Neural cell (in vitro differentiated cells): ENCODE measurements around the gene POLD4.

Experiments used
- CTCF ChIP-seq: fragments of 450-650 bp; IDR thresholded peaks from 2 replicates; pipeline ENCODE4 v1.5.1; 2014; ENCODE audit warnings: antibody characterized with exemption, mild to moderate bottlenecking, moderate library complexity; ENCODE audit not compliant: poor library complexity, severe bottlenecking
- EZH2 ChIP-seq: fragments of 200-600, 300-800 bp; shearing (Covaris generic), sonication (generic); IDR thresholded peaks from 2 replicates; pipeline ENCODE4 v1.6.1; 2014; ENCODE audit warnings: antibody characterized with exemption, low read length, borderline replicate concordance, mild to moderate bottlenecking; ENCODE audit not compliant: insufficient read depth, poor library complexity, severe bottlenecking
- SMC3 ChIP-seq: fragments of 450-650 bp; conservative IDR thresholded peaks from 2 replicates; pipeline ENCODE4 v1.6.1; 2014; ENCODE audit warnings: antibody characterized with exemption, mild to moderate bottlenecking, moderate library complexity; ENCODE audit not compliant: poor library complexity

GRCh38 chr11:67391304-67392182, 38.2 kb upstream of the POLD4 start, which contains the start of gene RAD9A:
- TF ChIP-seq CTCF (peak; percentile 11), SMC3 (peak; percentile 41), EZH2 (no peak)
